IPS-18c (cell line): ENCODE data around the gene VN1R2.
"Not testable (repeated sequence)": the region's sequence is repeated elsewhere in the genome, so short reads cannot be mapped to it uniquely, and the experiment has no call there.

Experiments used
- H3K4me3 ChIP-seq: 2 replicates; pipeline ENCODE4 v1.7.0; 2013; ENCODE audit warnings: low read depth, mild to moderate bottlenecking, low read length, moderate library complexity; ENCODE audit not compliant: insufficient read depth
- H3K9me3 ChIP-seq: one replicate; pipeline ENCODE4 v1.6.1; 2013; ENCODE audit warnings: mild to moderate bottlenecking, low read length, moderate library complexity; ENCODE audit not compliant: control insufficient read depth, insufficient read depth

The VN1R2 gene, protein sequence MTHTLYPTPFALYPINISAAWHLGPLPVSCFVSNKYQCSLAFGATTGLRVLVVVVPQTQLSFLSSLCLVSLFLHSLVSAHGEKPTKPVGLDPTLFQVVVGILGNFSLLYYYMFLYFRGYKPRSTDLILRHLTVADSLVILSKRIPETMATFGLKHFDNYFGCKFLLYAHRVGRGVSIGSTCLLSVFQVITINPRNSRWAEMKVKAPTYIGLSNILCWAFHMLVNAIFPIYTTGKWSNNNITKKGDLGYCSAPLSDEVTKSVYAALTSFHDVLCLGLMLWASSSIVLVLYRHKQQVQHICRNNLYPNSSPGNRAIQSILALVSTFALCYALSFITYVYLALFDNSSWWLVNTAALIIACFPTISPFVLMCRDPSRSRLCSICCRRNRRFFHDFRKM

DNA sequence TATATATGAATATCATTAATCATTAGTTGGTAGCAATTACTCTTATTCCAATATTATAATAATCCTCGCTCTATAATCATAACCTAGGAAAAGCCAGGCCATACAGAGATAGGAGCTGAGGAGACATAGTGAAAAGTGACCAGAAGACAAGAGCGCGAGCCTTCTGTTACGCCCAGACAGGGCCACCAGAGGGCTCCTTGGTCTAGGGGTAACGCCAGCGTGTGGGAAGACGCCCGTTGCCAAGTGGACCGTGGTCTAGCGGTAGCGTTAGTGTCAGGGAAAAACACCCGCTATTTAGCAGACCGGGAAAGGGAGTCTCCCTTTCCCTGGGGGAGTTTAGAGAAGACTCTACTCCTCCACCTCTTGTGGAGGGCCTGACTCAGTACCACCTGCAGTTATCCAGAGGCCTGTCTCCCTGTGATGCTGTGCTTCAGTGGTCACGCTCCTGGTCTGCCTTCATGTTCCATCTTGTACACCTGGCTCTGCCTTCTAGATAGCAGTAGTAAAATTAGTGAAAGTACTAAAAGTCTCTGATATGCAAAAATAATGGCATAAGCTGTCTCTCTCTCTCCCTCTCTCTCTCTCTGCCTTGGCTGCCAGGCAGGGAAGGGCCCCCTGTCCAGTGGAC lies at the start of gene VN1R2:
VN1R2 (plus strand) TSS at position 578 of the 628 bp plus-strand sequence. CDS start 84 bp downstream, outside the sequence.
- not testable (repeated sequence) for H3K9me3 ChIP-seq, H3K4me3 ChIP-seq

DNA sequence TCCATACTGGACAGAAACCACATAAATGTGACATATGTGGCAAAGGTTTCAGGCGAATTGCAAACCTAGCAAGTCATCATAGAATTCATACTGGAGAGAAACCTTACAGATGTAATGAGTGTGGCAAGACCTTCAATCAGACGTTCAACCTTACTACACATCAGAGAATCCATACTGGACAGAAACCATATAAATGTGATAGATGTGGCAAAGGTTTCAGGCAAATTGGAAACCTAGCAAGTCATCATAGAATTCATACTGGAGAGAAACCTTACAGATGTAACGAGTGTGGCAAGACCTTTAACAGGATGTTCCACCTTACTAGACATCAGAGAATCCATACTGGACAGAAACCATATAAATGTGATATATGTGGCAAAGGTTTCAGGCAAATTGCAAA lies 46.5 kb upstream of the VN1R2 start:
- not testable (repeated sequence) for H3K4me3 ChIP-seq
- H3K9me3 ChIP-seq: peaks cover 12% of the 10 kb centered on the region

DNA sequence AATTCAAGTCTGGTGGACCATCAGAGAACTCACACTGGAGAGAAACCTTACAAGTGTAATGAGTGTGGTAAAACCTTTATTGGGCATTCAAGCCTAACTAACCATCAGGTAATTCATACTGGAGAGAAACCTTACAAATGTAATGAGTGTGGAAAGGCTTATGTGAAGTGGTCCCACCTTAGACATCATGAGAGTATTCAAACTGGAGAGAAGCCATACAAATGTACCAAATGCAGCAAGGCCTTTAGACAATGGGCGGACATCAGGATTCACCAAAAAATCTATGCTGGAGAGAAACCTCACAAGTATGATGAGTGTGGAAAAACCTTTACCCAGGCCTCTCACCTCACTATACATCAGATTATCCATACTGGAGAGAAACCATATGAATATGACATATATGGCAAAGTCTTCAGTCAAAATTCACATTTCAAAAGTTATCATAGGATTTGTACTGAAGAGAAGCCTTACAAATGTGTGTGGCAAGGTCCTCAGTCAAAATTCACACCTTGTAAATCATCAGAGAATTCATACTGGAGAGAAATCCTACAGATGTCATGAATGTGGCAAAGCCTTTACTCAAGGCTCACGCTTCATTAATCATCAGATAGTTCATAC lies 45.3 kb upstream of the VN1R2 start:
- Histone ChIP-seq H3K4me3 (no peak overlapping the region), H3K9me3 (peaks cover 13% of the 10 kb centered on the region)

DNA sequence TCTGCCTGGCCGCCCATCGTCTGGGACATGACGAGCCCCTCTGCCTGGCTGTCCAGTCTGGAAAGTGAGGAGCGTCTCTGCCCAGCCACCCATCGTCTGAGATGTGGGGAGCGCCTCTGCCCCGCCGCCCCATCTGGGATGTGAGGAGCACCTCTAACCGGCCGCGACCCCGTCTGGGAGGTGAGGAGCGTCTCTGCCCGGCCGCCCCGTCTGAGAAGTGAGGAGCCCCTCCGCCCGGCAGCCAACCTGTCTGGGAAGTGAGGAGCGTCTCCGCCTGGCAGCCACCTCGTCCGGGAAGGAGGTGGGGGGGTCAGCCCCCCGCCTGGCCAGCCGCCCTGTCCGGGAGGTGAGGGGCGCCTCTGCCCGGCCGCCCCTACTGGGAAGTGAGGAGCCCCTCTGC lies 35.4 kb upstream of the VN1R2 start:
- not testable (repeated sequence) for H3K9me3 ChIP-seq

DNA sequence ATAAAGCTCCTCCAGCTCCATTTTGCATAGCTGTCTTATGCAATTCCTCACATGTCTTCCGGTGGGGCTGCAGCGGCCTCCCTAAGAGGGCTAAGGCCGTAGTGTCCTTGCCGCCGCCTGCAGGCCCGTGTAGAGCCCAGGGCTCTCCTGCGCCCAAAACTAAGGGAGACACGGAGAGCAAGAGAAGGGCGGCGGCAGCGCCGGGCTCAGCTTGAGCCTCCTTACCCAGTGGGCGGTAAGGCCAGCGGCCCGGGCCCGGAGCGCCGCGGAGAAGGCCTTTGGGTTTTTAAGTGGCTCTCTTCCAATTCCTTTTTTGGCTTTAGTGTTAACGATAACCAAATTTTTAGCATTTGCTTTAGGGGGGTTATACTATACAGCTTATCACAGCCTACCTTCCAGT lies 33.5 kb upstream of the VN1R2 start:
- Histone ChIP-seq H3K4me3 (no peak overlapping the region), H3K9me3 (peaks cover 6% of the 10 kb centered on the region)

More for the DNA sequence above, 35.4 kb upstream of the VN1R2 start:
- H3K4me3 ChIP-seq: not testable (repeated sequence)

DNA sequence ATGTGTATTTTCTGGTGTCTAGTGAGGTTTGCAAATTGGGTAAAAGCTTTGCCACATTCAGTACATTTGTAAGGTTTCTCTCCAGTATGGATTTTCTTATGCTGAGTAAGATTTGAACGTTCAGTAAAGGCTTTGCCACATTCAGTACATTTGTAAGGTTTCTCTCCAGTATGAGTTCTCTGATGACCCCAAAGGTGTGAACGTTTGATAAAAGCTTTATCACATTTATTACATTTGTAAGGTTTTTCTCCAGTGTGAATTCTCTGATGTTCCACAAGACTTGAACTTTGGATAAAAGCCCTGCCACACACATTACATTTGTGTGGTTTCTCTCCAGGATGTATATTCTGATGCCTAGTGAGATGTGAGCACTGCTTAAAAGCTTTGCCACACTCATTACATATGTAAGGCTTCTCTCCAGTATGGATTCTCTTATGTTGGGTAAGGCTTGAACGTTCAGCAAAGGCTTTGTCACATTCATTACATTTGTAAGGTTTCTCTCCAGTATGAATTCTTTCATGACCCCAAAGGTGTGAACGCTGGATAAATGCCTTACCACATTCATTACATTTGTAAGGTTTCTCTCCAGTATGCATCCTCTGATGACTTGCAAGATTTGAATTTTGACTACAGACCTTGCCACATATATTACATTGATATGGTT lies 20.8 kb upstream of the VN1R2 start:
- no peak overlapping the region for H3K4me3 ChIP-seq
- H3K9me3 ChIP-seq: peaks cover 14% of the 10 kb centered on the region

DNA sequence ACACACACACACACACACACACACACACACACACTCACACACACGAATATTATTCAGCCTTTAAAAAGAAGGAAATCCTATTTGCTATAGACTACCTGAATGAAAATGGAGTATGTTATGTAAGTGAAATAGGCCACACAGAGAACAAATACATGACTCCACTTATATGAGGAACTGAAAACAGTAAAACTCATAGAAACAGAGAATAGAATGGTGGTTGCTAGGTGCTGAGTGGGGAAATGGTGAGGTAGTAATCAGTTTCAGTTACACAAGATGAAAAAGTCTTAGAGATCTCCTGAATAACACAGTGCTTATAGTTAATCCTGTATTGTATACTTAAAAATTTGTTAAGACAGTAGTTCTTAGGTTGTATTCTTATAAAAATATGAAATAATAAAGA lies 11.6 kb upstream of the VN1R2 start:
- H3K9me3 ChIP-seq: peaks cover 13% of the 10 kb centered on the region

DNA sequence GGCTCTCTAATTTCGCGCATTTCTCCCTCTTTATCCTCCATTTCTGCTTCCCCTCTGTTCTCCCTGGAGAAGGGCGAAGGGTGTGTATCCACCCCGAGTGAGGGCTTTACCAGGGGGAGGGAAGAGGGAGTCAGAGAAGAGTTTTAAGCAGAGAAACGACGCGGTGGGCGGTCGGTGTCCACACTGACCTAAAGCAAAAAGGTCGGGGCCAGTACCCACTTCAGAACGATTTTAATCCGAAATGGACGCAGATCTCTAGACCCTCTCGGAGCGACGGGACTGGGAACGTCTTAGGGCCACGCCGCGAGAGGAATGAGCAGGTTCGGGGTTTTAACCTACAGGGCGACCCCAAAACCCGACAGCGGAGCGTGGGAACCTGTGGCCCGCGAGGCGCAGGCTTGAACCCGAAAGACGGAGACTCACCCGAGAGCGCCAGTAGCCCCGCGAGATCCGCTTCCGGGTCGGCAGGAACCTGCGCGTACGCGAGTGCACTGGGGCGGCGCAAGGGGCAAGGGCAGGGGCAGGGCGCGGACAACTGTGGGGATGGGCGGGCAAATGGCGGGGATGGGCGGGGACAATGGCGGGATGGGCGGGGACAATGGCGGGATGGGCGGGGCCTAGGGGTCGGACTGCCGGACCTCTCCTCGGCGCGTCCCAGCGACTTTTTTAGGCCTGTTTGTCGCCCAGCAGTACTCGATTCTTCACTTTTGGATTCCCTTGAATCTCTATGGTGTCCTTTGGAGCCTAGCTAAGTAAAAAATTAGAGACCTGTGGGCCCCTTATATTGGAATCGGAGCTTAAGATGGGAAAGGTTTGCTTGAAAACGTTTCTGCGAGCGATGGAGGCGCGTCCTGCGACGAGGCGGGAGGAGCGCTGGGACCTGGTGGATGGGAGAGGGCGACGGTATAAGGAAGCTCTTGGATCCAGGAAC lies 3.4 kb upstream of the VN1R2 start, which contains the start of gene ZNF677:
ZNF677 (minus strand) TSS at position 463 of the 931 bp plus-strand sequence. CDS start 3,323 bp downstream, outside the sequence.
- Histone ChIP-seq H3K9me3 (peaks cover 5% of the 10 kb centered on the region), H3K4me3 (peak within 1 kb of the TSS; percentile 87)

More for the DNA sequence above, 11.6 kb upstream of the VN1R2 start:
- H3K4me3 ChIP-seq: no peak overlapping the region

DNA sequence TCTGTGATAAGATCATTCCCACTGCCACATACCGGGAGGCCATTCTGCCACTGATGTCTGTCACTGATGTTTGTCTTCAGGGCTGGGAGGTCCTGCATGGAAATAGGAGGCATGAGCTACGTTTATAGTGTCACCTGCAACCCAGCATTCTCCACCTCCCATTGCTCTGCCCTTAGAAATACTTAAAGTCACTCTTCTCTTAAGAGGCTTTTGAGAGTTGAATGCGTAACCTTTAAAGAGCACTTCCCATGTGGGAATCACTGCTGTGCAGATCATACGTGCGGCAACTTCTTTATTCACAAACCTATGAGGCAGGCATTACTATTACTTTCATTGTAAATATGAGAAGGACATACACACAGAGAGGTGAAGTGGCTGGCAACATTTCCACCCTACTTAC lies 9.5 kb downstream of the VN1R2 start, which contains the start of gene VN1R4:
VN1R4 (minus strand) TSS at position 101 of the 400 bp plus-strand sequence; CDS start at position 43, 58 bp downstream.
- not testable (repeated sequence) for H3K9me3 ChIP-seq, H3K4me3 ChIP-seq

DNA sequence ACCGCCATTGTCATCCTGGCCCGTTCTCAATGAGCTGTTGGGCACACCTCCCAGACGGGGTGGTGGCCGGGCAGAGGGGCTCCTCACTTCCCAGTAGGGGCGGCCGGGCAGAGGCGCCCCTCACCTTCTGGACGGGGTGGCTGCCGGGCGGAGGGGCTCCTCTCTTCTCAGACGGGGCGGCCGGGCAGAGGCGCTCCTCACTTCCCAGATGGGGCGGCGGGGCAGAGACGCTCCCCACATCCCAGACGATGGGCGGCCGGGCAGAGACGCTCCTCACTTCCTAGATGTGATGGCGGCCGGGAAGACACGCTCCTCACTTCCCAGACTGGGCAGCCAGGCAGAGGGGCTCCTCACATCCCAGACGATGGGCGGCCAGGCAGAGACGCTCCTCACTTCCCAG lies 11.8 kb downstream of the VN1R2 start:
- peaks cover 10% of the 10 kb centered on the region for H3K9me3 ChIP-seq
- H3K4me3 ChIP-seq: not testable (repeated sequence)

DNA sequence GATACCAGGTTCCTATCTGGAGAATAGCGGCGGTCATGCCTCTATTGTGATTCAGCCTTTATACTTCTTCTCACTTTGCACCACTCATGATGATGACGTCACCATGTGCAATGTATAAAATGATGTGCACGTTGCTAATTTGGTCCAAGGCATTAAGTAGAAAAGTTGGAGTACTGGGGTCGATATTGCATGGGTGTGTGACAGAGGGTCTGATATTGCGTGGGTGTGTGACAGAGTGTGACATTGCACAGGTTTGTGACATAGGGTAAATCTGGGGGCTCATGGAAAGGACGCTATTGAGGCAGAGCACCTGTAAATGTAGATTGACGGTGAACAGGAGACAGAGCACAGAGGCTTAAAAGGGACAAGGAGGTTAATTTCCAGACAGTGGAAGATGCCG lies 14.0 kb downstream of the VN1R2 start:
- Histone ChIP-seq H3K4me3 (no peak overlapping the region), H3K9me3 (peaks cover 6% of the 10 kb centered on the region)

DNA sequence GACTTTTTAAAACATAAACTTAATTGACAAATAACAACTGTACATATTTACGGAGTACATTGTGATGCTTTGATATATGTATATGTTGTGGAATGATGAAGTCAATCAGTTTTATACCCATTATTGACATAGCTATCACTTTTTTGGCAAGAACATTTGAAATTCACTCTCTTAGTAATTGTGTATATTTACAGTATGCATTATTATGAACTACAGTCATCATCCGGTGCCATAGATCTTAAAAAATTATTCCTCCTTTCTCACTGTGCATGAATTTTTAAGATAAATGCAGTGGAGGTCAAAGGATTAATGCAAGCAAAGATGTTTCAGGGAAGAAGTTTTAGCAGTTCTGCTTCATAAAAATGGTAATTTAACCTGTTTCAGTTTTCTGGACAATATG lies 17.4 kb downstream of the VN1R2 start:
- peaks cover 6% of the 10 kb centered on the region for H3K9me3 ChIP-seq

DNA sequence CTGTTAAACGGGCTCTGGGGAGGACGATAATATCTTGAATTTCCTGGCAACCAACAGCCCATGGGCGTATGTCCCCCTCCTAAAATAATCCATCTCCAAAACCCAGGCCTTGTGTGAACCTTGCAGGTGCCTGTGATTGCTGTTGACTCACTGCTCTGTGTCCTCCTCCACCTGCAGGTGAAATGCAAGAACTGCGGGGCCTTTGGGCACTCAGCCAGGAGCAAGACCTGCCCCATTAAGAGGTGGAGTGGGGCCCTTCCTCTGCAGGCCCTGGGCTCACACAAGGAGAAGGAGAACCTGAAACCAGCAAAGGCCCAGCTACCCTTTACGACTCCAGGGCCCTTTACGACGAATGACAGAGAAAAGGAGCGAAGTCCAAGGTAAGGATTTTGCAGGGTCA lies 23.9 kb downstream of the VN1R2 start:
- not testable (repeated sequence) for H3K4me3 ChIP-seq, H3K9me3 ChIP-seq

More for the DNA sequence above, 17.4 kb downstream of the VN1R2 start:
- H3K4me3 ChIP-seq: no peak overlapping the region

DNA sequence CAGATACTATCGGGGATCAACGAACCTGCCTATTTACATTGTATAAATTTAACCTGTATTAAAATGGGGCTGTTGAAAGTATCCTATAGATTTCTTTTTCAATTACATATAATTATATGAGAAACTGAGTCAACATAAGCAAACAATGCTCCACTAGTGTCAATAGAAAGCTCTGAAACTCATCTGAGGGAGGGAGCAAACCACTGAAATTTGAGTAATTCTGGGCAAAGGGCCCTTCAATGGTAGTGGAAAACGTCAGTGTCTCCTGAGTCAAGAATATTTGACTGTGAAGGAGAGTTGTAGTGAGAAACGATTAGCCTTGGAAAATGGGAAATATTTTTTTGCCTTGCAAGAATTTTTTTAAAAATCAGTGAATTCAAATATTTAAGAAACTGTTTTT lies 27.0 kb downstream of the VN1R2 start:
- Histone ChIP-seq H3K9me3 (peaks cover 4% of the 10 kb centered on the region), H3K4me3 (no peak overlapping the region)

DNA sequence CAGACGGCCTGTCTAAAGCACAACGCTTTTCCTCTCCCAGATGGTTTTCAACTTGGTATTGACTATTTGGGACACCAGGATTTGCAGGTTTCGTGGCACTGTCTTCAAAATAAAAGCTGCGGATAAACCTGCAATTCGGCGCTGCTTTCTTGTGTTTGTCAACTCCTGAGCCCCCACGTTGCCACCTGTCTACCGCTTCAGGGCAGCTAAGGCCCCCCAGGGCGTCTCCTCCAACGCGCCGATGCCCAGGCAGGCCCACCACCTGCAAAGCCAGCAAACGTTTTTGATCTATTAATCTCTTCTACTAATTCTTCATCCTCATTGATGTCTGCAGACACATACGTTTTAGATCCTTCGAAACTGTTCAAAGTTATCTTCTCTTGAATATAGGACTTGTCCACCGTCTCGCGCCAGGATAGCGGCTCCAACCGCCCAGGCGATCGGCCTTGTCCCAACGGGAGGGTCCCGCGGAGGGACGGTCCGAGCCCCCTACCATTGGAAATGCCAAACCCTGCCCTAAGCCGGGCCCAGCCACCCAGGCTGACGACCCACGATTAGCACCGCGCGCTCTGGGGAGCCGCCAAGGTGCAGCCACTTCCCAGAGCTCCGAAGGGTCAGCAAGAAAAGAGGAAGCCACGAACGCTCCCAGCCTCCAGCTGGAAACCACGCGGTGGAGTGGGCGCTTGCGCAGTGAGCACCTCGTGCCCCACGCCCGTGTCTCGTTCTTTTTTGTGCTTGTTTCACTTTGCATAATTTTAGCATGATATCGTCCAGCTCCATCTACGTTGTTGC lies 32.9 kb downstream of the VN1R2 start:
- Histone ChIP-seq H3K9me3 (peaks cover 11% of the 10 kb centered on the region), H3K4me3 (no peak overlapping the region)
